T-helper 1 cell (primary cell): ENCODE measurements around the gene GNG8.

ENCODE experiments used
- DNase-seq, 5 donors: peaks; one replicate each; pipeline ENCODE4 v3.0.0-alpha.2; 2012 to 2020

GNG8 gene

GRCh38 chr19:46601318-46602224 lies 34.4 kb downstream of the GNG8 start, which contains the start of gene CALM3:
CALM3 (plus strand) TSS chr19:46601330; CDS start chr19:46601435, 105 bp downstream.
- DNase-seq = no peak

GRCh38 chr19:46600384-46601317 lies 35.4 kb downstream of the GNG8 start:
- peak; percentile 89 to 98 (median 93) for DNase-seq

- DNase-seq = no peak
Observed at GRCh38 chr19:46599716-46600373, 36.2 kb downstream of the GNG8 start.

- no peak for DNase-seq
Observed at GRCh38 chr19:46598372-46598917, 37.6 kb downstream of the GNG8 start.

GRCh38 chr19:46596008-46596407 lies 40.0 kb downstream of the GNG8 start:
- no peak for DNase-seq

- no peak for DNase-seq
Observed at GRCh38 chr19:46591870-46592269, 44.1 kb downstream of the GNG8 start.

GRCh38 chr19:46591254-46591653 lies 44.7 kb downstream of the GNG8 start:
- DNase-seq = no peak

- no peak for DNase-seq
Observed at GRCh38 chr19:46587861-46588260, 48.1 kb downstream of the GNG8 start.

- no peak for DNase-seq
Observed at GRCh38 chr19:46586294-46586693, 49.7 kb downstream of the GNG8 start.

GRCh38 chr19:46585539-46585938 lies 50.5 kb downstream of the GNG8 start:
- no peak for DNase-seq
